ENCODE results near the gene TXNDC5. TPM values are rescaled to one million over a fixed set of nuclear protein-coding genes. Genes with fewer than 3 reads are reported as not detected.

TXNDC5 gene
- total RNA-seq, 1 donor from 2014 or later: 193 TPM

GRCh38 chr6:7921046-7921445 lies 10.5 kb upstream of the TXNDC5 start:
- no peak overlapping the region for H3K4me2 ChIP-seq (ENCODE audit: low read length)
- FAIRE-seq: no peak
- TF ChIP-seq CTCF (IDR thresholded peaks at IDR 0.05; ENCODE audit: insufficient read depth, low read depth, low read length): no peak
- no peak for TF ChIP-seq EZH2 (IDR thresholded peaks at IDR 0.05; ENCODE audit: insufficient read depth, low read length)

GRCh38 chr6:7920425-7920824 lies 9.8 kb upstream of the TXNDC5 start:
- TF ChIP-seq EZH2 (IDR thresholded peaks at IDR 0.05; ENCODE audit: insufficient read depth, low read length): no peak
- H3K4me3 ChIP-seq (ENCODE audit: insufficient read depth, low read depth, low read length): no peak overlapping the region
- no peaks in the 10 kb centered on the region for H3K9me3 ChIP-seq (ENCODE audit: insufficient read depth, low read depth, low read length)
- no peaks in the 10 kb centered on the region for H3K79me2 ChIP-seq (ENCODE audit: insufficient read depth, low read length)
- no peak for DNase-seq (ENCODE audit: low read depth)
- no peak overlapping the region for H3K27ac Mint-ChIP-seq (ENCODE audit: unreplicated experiment)
- no peak overlapping the region for H2AFZ ChIP-seq (ENCODE audit: low read depth, low read length)
- H3K4me1 ChIP-seq (ENCODE audit: insufficient read depth, low read length): peaks cover 9% of the 10 kb centered on the region
- H3K36me3 Mint-ChIP-seq (ENCODE audit: low read depth, unreplicated experiment): no peaks in the 10 kb centered on the region
- peaks cover 7% of the 10 kb centered on the region for H3K27me3 Mint-ChIP-seq (ENCODE audit: low read depth, unreplicated experiment)
- H3K4me1 Mint-ChIP-seq (ENCODE audit: low read depth, unreplicated experiment): no peaks in the 10 kb centered on the region
- no peak overlapping the region for H3K9ac ChIP-seq (ENCODE audit: low read length)
- no peak overlapping the region for H3K27ac ChIP-seq (ENCODE audit: low read depth, low read length)
- peaks cover 4% of the 10 kb centered on the region for H3K9me3 Mint-ChIP-seq (ENCODE audit: unreplicated experiment)
- H3K27me3 ChIP-seq (ENCODE audit: insufficient read depth, low read length): no peaks in the 10 kb centered on the region
- H3K4me2 ChIP-seq (ENCODE audit: low read length): no peak overlapping the region
- no peak for FAIRE-seq
- no peaks in the 10 kb centered on the region for H4K20me1 ChIP-seq (ENCODE audit: insufficient read depth, low read length)
- H3K36me3 ChIP-seq (ENCODE audit: insufficient read depth, low read length): no peaks in the 10 kb centered on the region
- H3K4me3 Mint-ChIP-seq (ENCODE audit: unreplicated experiment): no peak overlapping the region

More at GRCh38 chr6:7921046-7921445, 10.5 kb upstream of the TXNDC5 start:
- H3K4me3 Mint-ChIP-seq (ENCODE audit: unreplicated experiment): no peak overlapping the region
- H3K4me3 ChIP-seq (ENCODE audit: insufficient read depth, low read depth, low read length): no peak overlapping the region
- peaks cover 4% of the 10 kb centered on the region for H3K27me3 Mint-ChIP-seq (ENCODE audit: low read depth, unreplicated experiment)
- DNase-seq (ENCODE audit: low read depth): no peak
- no peak overlapping the region for H3K27ac ChIP-seq (ENCODE audit: low read depth, low read length)
- no peaks in the 10 kb centered on the region for H3K36me3 Mint-ChIP-seq (ENCODE audit: low read depth, unreplicated experiment)
- no peak overlapping the region for H2AFZ ChIP-seq (ENCODE audit: low read depth, low read length)
- H3K27ac Mint-ChIP-seq (ENCODE audit: unreplicated experiment): no peak overlapping the region
- H3K27me3 ChIP-seq (ENCODE audit: insufficient read depth, low read length): no peaks in the 10 kb centered on the region
- H3K4me1 ChIP-seq (ENCODE audit: insufficient read depth, low read length): peaks cover 5% of the 10 kb centered on the region
- no peaks in the 10 kb centered on the region for H3K4me1 Mint-ChIP-seq (ENCODE audit: low read depth, unreplicated experiment)
- H3K9ac ChIP-seq (ENCODE audit: low read length): no peak overlapping the region
- no peaks in the 10 kb centered on the region for H3K36me3 ChIP-seq (ENCODE audit: insufficient read depth, low read length)
- H3K9me3 Mint-ChIP-seq (ENCODE audit: unreplicated experiment): peaks cover 6% of the 10 kb centered on the region
- no peaks in the 10 kb centered on the region for H4K20me1 ChIP-seq (ENCODE audit: insufficient read depth, low read length)
- H3K79me2 ChIP-seq (ENCODE audit: insufficient read depth, low read length): no peaks in the 10 kb centered on the region
- H3K9me3 ChIP-seq (ENCODE audit: insufficient read depth, low read depth, low read length): no peaks in the 10 kb centered on the region

GRCh38 chr6:7919871-7920270 lies 9.3 kb upstream of the TXNDC5 start:
- no peak overlapping the region for H2AFZ ChIP-seq (ENCODE audit: low read depth, low read length)
- no peaks in the 10 kb centered on the region for H3K36me3 Mint-ChIP-seq (ENCODE audit: low read depth, unreplicated experiment)
- H3K9me3 Mint-ChIP-seq (ENCODE audit: unreplicated experiment): peaks cover 2% of the 10 kb centered on the region
- no peak overlapping the region for H3K4me3 Mint-ChIP-seq (ENCODE audit: unreplicated experiment)
- H3K27ac ChIP-seq (ENCODE audit: low read depth, low read length): no peak overlapping the region
- H3K27me3 ChIP-seq (ENCODE audit: insufficient read depth, low read length): no peaks in the 10 kb centered on the region
- peak; percentile 27 for DNase-seq (ENCODE audit: low read depth)
- no peaks in the 10 kb centered on the region for H3K36me3 ChIP-seq (ENCODE audit: insufficient read depth, low read length)
- no peaks in the 10 kb centered on the region for H3K4me1 Mint-ChIP-seq (ENCODE audit: low read depth, unreplicated experiment)
- H3K27me3 Mint-ChIP-seq (ENCODE audit: low read depth, unreplicated experiment): peaks cover 7% of the 10 kb centered on the region
- H4K20me1 ChIP-seq (ENCODE audit: insufficient read depth, low read length): no peaks in the 10 kb centered on the region
- no peak for FAIRE-seq
- H3K79me2 ChIP-seq (ENCODE audit: insufficient read depth, low read length): no peaks in the 10 kb centered on the region
- H3K4me1 ChIP-seq (ENCODE audit: insufficient read depth, low read length): peaks cover 12% of the 10 kb centered on the region
- H3K4me2 ChIP-seq (ENCODE audit: low read length): no peak overlapping the region
- TF ChIP-seq EZH2 (IDR thresholded peaks at IDR 0.05; ENCODE audit: insufficient read depth, low read length) (no peak), CTCF (IDR thresholded peaks at IDR 0.05; ENCODE audit: insufficient read depth, low read depth, low read length) (no peak)
- H3K27ac Mint-ChIP-seq (ENCODE audit: unreplicated experiment): no peak overlapping the region
- H3K9me3 ChIP-seq (ENCODE audit: insufficient read depth, low read depth, low read length): no peaks in the 10 kb centered on the region
- H3K9ac ChIP-seq (ENCODE audit: low read length): no peak overlapping the region
- no peak overlapping the region for H3K4me3 ChIP-seq (ENCODE audit: insufficient read depth, low read depth, low read length)
